Lung microvascular endothelial cell (primary cell): Measurements from ENCODE around the gene TNS3. TPM values are rescaled to one million over a fixed set of nuclear protein-coding genes. Genes with fewer than 3 reads are reported as not detected.

ENCODE experiments used
- DNase-seq, 2 donors: peaks; one replicate each; pipeline versions ENCODE4 v3.0.0 to v3.0.0-alpha.2; 2010; ENCODE audit warnings: low read depth in 2 of 2
- total RNA-seq: library from RNA; depleted of rRNA; stranded (reverse); fragments of >200 nt; gene quantifications from 2 replicates; pipeline ENCODE4 v1.2.1, GENCODE V29; 2014

The TNS3 gene
- total RNA-seq, 1 donor from 2014 or later = 10.3 TPM

- peak; percentile 65 to 86 for DNase-seq
Observed at GRCh38 chr7:47371733-47372368, 210.1 kb downstream of the TNS3 start.

DNA sequence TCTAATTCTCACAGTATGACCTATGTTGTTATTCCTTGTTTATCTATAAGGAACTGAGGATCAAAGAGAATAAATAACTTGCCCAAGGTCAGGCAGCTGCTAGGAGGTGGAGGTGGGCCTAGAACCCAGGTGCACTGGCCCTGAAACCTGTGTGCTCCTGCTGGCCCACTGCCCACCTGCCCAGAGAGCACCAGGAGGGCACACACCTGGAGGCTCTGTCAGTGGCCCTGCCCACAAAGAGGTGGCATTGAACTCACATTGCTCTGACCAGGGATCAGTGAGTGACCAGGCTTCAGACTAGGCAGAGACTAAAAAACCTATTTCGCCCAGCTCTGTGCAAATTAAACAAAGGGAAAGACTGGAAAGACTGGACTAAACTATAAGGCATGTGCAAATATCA lies 210.6 kb downstream of the TNS3 start:
- no peak for DNase-seq

GRCh38 chr7:47370461-47371042 lies 211.4 kb downstream of the TNS3 start:
- peak in 1 of 2 donors; percentile 20 for DNase-seq

GRCh38 chr7:47369736-47370135 lies 212.2 kb downstream of the TNS3 start:
- no peak for DNase-seq

DNA sequence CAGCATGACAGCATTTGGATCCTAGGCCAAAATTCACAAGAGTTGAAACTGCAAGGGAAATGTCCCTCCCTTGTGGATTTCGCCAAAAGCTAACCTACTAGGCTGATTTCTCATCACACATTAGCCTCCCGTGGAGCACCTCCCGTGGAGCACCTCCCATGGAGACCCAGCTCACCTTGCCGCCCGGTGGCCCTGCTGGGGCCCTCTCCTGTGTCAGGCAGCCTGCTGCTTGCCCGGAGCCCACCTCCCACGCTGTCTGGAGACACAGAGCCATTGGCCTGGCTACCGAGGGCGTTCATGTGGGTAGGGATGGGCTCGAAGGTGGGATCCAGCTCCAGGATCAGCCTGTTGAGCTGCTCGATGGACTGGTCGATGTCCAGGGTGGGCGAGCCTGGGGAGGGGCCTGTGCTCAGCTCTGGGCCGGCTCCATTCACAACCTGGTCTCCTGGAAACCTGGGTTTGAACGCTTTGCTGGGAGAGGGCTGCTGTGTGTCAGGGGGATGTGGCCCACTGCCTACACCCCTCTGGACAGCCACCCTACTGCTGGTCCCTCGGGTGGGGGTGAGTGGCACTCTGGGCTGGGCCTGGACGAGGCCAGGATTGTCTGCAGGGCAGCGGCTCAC lies 213.6 kb downstream of the TNS3 start:
- no peak for DNase-seq

GRCh38 chr7:47367369-47367768 lies 214.5 kb downstream of the TNS3 start:
- DNase-seq = no peak

GRCh38 chr7:47366960-47367359 lies 215.0 kb downstream of the TNS3 start:
- DNase-seq = no peak

GRCh38 chr7:47366211-47366610 lies 215.7 kb downstream of the TNS3 start:
- DNase-seq = no peak

DNA sequence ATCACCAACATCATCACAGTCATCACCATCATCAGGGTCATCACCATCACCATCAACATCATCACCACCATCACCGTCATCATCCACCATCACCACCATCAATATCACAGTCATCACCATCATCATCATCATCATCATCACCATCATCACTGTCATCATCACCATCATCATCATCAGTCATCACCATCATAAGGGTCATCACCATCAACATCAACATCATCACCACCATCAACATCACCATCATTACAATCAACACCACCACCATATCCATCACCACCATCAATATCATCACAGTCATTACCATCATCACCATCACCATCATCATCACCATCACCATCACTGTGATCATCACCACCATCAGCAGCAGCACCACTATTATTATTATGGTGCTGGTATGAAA lies 218.9 kb downstream of the TNS3 start:
- DNase-seq = no peak

GRCh38 chr7:47361746-47362215 lies 220.1 kb downstream of the TNS3 start:
- DNase-seq = peak; percentile 25 to 53

DNA sequence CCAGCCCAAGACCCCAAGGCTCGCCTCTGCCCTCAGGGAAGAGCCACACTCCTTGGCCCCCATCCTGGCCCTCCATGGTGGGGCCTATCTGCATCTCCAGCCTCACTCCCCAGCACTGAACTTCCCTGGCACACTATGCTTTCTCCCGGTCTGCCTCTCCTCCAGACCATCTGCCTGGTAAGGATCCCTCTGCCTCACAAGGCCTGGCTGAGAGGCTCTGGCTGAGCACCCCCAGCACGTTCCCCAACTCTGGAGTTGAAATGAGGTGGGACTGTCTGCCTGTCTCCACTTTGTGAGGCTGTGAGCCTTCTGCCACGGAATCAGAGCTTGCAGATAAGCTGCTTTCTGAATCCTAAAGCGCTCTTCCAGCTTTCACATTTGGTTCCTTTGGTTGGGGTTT lies 220.7 kb downstream of the TNS3 start:
- no peak for DNase-seq

DNA sequence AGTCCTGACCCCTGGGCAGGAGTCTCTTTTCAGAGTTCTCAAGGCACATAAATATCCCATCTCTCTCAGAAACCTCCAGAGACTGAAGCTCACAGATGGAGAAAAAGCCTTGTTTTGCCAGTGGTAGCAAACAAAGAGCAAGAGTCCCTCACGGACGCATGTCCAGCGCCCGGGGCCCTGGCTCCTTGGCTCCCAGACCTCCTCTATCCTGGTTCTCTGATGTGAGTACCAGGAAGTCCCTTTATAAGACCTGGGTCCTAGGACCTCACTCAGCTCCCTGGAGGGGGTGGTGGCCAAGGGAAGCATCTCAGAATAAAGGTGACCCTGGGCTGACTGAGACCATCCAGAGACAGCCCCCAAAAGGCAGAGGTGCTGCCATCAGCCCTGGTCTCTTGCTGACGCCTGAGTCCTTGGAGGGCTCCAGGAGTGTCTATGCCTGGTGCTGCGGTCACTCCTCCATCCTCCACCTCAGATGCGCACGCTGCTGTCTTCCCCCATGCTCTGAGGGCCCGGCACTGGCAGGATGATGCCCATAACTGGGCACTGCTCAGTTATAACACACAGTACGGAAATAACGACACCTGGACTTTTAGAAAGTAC lies 221.5 kb downstream of the TNS3 start:
- no peak for DNase-seq

DNA sequence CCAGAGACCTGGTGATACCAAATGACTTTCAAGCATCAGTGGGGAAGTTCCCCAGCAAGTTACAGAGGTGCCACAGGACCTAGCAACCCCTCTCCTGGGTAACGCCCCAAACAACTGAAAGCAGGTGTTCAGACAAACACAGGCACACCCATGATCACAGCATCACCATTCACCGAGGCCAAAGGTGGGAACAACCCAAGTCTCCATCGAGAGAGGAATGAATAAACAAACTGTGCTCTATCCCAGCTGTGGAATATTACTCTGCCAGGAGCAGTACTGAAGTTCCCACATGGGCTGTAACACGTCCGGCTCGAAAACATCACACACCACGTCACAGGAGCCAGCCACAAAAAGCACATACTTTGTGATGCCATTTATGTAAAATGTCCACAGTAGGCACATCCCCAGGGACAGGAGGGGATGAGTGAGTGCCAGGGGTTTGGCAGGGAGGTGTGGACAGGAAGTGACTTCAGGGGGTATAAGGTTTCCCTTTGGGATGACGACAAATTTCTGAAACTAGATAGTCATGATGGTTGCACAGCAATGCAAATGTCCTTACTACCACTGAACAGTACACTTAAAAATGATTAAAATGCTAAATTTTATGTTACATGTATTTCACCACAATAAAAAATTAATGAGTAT lies 222.8 kb downstream of the TNS3 start:
- no peak for DNase-seq

GRCh38 chr7:47358357-47358756 lies 223.6 kb downstream of the TNS3 start:
- DNase-seq = no peak

- DNase-seq = no peak
Observed at GRCh38 chr7:47357863-47358262, 224.0 kb downstream of the TNS3 start.

- DNase-seq = no peak
Observed at GRCh38 chr7:47357361-47357760, 224.6 kb downstream of the TNS3 start.

- no peak for DNase-seq
Observed at GRCh38 chr7:47356261-47356660, 225.7 kb downstream of the TNS3 start.

DNA sequence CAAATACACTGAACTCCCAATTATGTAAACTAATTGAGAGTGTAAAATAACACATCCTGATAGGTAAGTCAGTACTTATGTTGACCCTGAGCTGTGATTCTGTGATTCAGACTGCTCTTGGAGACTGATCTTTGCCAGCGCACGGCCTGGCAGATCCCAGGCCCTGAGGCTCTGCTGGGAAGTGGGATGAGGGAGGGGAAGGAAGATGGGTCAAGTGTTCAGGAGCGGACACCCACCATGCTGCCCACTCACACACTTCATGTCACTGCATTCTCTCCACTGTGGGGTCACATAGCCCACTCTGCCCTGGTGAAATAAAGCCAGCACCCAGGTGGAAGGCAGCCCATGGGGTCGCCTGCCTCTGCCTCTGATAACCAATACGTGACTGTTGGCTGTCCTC lies 226.2 kb downstream of the TNS3 start:
- no peak for DNase-seq

DNA sequence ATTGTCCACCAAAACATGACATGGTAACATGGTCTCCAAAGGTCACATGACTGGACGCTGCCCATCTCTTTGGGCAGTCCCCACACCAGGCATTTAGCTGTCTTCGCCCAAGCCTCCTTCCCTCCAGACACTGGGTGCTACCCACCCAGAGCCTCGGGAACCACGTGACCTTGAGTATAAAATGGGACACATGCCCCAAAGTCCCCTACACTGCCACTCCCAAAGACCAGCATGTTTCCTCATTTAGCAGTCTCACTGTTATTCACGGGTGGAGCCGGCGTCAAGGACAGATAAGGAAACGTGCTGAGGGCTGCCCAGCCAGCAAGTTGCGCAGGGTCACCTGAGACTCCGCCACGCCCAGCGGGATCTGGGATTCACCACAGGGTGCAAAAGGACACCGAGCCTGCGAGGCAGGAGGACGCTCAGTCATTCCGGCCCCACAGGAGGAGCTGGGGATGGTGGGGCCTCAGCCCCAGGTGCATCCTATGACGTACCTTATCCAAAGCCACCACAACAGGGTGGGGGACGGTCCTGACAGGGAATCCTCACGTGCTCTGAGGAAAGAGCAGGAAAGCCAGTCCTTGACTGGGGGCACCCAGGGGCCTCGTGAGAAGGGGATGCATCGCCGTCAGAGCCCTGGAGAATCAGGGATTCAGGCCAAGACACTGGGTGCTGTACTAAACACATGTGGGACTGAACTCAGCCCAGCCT lies 226.9 kb downstream of the TNS3 start:
- no peak for DNase-seq

DNA sequence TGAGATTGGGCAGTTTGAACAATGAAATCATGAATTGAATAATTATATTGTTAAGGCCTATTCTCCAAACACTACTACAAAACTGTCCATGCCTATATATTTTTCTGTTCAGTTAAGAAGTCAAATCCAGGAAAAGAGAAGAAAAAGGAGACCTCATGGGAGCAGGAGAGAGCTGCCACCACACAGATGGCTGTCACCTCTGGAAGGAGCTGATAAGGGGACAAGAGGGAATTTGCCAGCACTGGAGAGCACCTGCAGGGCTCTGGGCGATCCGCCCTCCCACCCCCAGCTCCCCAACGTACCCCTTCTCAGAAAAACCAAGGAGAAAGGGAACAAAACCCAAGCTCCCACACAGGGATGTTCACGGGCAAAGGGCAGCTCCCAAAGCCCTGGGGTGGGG lies 227.8 kb downstream of the TNS3 start:
- no peak for DNase-seq

GRCh38 chr7:47352394-47352968 lies 229.4 kb downstream of the TNS3 start:
- DNase-seq = no peak
